COLO829 (cell line): ENCODE results near the gene UGT2B11.
"Not testable (repeated sequence)": the region's sequence is repeated elsewhere in the genome, so short reads cannot be mapped to it uniquely, and the experiment has no call there.

Experiments used
- DNase-seq: peaks from one replicate; pipeline ENCODE4 v3.0.0; 2012; ENCODE audit warnings: low spot score

UGT2B11 gene

DNA sequence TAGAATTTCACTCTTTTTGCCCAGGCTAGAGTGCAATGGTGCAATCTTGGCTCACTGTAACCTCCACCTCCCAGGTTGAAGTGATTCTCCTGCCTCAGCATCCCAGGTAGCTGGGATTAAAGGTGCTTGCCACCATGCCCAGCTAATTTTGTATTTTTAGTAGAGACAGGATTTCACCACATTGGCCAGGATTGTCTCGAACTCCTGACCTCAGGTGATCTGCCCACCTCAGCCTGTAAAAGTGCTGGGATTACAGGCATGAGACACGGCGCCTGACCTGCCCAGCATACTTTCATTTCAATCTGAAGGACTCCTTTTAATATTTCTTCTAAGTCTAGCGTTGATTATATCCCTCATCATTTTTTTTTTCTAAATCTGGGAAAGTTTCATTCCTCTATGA, 45.4 kb downstream of the UGT2B11 start:
- DNase-seq, result not testable (repeated sequence)

DNA sequence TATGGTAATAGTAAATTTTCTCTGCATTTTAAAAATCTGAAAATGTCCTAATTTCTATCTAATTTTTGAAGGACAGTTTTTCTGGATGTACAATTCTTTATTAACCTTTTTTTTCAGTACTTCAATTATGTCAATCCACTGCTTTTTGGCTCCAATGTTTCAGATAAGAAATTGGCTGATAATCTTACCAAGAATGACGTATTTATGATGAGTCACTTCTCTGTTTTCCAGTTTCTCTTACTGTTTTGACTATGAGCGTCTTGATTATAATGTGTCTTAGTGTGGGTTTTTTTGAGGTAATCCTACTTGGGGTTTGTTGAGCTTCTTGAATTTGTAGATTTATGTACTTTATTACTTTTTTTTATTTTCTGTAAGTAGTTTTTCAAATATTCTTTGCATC, 47.2 kb downstream of the UGT2B11 start:
- no peak for DNase-seq

DNA sequence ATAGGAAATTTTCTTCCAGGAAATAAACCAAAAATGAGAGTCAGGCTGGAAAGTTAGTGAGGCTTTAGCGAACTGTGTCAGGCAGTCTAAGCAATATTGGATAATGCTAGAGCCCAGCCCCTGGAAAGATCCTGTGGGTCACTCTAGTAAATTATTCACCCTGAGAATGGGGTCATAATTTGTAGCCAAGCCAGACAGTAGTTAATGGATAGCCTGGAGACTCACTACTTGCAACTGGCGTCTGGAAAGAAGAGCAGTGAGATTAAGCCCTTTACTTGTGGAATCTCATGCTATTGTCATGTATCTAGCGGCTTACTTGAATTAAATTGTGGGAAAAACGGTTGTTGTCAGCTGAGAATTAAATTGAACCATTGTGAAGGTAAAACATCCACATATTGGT, 48.2 kb downstream of the UGT2B11 start:
- not testable (repeated sequence) for DNase-seq

DNA sequence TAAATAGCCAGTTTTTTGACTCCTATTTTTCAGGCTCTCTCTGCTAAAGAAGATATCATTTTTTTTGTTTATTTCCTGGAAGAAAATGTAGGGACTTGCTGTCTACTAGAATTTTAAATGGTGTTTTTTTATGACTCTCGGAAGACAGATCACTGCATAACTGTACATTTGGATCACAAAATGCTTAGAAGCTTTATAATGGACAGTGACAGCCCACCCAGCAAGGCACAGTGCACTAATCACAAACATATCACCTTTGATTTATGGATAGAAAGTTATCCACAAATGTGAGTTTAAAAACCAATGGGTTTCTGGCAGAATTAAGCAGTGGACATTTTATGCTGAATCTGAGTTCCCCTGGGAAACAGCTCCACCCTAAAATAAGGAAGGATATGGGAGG, 48.8 kb downstream of the UGT2B11 start:
- not testable (repeated sequence) for DNase-seq

DNA sequence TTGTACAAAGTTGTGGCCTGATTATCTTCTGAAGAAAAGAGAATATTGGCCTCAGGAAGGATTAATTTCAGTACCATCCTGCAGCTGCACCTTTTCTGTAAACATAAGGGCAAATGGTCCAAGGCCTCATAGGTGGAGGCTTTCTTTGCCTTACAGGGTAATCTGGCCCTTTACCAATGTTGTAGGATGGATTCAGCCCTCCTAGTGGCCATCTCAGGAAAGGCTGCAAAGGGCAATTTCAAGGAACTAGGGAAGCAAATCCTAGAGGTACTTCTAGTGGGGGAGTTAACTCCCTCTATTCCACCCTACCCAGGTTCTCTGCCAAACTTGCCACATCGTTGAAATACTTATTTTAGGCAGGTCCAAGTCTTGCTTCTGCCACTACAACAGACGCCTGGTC, 57.6 kb downstream of the UGT2B11 start:
- DNase-seq, result no peak

DNA sequence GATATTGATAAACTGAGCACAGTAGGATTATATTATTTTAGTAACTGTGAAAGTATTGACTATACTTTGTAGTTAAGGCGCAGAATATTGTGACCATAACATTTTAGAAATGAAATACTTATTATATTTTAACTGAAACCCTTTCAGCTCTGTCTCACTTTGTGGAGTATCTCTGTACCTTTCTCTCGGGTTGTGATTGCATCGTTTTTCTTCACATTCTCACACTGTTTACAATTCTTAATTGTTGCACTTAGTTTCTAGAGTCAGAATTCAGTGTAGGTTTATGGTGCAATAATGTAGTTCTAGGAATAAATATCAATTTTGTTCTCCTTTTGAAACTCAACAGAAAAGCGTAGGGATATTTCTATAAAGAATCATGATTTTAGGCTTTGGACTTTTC, 60.5 kb downstream of the UGT2B11 start:
- DNase-seq, result no peak
